Germinal center (tissue), 1 donor: Measurements from ENCODE around the gene E2F1.
"Not testable (repeated sequence)": the region's sequence is repeated elsewhere in the genome, so short reads cannot be mapped to it uniquely, and the experiment has no call there.

Experiments used
- DNase-seq: peaks from one replicate; pipeline ENCODE4 v3.0.0; 2012; ENCODE audit warnings: mixed read lengths, low spot score

The E2F1 gene

DNA sequence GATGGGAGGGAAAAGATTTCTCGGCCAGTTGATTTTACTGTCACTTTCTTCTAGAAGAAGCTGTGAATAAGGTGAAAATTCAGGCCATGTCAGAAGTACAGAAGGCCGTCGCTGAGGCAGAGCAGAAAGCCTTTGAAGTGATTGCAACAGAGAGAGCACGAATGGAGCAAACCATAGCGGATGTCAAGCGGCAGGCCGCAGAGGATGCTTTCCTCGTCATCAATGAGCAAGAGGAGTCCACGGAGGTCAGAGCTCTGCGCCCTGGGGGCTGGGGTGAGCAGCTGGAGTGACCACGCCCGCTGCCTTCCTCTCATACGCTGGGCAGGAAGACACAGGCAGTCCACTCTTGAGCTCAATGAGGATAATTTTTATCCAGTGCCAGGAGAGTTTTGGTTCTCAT is 45.9 kb downstream of the E2F1 start:
- DNase-seq = no peak

DNA sequence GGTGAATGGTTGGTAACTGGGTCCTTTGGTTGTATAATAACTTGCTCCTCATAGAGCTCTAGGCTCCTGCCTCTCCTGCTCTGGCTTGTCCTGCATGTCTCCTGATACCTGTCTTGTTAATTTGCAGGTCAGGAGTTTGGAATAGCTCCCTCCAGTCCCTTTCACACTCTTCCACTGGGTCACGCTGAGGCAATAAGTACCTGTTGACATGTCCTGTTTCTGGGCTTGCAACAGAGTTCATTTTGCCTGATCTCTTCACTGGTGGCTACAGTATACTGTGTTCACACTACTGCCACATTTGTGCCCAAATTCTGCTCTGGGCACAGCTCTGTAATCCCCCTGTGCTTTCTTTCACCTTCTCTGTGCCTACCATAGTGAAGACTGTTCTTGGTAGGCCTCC is 49.4 kb downstream of the E2F1 start:
- DNase-seq = no peak

DNA sequence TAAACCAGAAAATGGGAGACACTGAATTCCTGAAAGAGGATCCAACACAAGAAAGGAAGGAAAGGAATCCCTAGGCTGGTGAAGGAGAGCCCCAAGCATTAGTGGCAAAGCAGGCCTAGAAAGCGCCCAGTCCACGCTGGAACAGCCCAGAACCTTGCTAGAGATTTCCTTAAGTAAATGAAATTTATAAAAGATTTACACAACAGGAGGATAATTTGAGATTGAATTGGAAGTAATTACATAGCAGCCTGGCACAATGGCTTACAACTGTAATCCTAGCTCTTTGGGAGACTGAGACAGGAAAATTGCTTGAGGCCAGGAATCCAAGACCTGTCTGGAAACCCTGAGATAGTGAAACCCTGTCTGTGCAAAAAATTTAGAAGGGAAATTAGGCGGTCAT is 50.8 kb downstream of the E2F1 start:
- no peak for DNase-seq

DNA sequence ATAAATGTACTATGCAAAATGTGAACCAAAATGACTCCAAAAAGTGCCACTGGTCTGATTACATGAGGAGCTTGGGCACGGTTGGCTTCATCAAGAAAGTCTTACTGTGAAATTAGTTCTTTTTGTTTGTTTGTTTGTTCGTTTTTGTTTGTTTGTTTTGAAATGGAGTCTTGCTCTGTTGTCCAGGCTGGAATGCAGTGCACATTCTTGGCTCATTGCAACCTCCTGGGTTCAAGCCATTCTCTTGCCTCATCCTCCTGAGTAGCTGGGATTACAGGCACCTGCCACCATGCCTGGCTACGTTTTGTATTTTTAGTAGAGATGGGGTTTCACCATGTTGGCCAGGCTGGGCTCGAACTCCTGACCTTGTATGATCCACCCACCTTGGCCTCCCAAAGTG is 54.3 kb downstream of the E2F1 start:
- not testable (repeated sequence) for DNase-seq

DNA sequence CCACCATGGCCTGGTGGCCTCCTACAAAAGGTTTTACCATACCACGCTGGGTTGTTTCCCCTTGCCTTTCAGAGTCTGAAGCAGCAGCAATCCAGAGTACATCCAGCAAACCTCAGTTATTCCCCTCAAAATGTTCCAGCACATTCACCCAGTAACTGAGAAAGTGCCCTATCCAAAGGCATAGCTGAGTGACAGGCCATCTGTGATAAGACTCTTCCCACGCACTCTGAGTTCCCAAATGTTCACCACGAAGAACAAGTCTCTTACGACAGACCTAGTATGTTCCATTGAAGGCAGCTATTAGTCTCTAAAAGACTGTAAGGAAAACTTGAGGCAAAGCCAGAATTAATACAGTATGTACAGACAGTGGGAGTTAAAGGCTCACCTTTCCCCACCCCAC is 55.7 kb downstream of the E2F1 start:
- DNase-seq = no peak

DNA sequence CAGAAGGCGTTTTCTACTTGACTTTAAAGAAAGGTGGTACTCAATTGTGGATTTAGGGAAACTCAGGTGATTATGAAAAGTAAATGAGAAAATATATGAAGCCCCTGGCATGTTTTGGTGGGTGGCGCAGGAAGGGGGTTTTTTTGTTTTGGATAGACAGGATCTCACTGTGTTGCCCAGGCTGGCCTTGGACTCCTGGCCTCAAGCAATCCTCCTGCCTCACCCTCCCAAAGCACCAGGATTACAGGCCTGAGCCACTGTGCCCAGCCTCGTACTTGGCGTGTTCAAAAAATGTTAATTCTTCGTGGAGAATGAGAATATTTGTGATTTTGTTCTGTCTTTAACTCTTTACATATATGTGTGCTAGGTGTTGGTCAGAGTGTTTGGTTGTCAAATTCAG is 56.2 kb downstream of the E2F1 start:
- no peak for DNase-seq

DNA sequence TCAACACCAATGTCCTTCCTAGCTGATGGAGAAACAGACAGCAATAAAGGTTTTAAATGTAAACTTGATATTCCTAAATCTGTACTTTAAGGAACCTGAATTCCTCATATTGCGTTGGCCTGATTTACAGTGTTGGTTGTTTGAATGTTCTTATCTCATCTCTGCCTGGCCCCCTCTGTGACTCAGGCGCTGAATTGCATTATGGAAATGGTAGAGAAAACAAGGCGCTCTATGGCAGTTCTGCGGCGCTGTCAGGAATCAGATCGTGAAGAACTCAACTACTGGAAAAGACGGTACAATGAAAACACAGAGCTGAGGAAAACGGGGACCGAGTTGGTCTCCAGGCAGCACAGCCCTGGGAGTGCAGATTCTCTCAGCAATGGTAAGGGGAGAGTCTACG is 56.7 kb downstream of the E2F1 start:
- DNase-seq = no peak

DNA sequence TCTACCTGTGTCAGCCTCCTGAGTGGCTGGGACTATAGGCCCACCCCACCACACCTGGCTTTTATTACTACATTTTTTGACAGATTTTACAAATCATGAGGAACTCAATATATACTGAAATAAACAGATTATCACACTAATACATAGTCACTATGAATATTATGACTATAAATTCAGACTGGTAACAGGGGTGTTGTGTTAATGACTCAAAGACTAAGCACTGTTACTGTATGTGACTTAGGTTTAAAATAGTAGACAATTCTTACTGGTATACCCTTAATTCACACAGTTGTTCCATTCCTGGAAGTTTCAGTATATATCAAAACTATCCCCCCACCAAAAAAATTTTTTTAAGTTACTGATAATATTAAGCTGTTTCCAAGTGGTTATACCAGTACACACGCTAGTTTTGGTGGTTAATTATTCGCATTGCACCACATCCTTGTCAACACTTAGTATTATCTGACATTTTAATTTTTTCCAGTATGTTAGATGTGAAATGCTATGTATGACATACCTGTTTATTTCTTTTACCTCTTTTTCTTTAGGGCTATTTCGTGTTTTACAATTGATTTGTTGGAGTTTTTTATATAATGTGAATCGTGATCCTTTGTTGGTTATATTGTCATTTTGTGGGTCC is 58.5 kb downstream of the E2F1 start:
- no peak for DNase-seq

DNA sequence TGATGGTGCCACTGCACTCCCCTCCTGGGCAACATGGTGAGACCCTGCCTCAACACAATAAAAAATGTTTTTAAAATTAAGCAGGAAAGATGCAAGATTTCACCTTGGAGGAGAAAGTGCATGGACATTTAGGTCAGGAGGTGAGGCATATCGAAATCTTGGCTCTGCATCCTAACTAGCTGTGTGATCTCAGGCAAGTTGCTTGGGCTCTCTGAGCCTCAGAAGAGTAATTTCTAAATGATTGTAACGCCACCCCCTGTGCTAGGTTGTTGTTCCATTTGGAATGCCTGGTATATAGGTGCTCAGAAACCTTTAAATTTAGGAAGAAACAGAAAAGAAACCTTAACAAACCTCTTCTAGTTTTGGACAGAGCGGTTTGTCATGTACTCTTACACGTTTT is 60.0 kb downstream of the E2F1 start:
- no peak for DNase-seq
